Endothelial cell of umbilical vein (primary cell): ENCODE measurements around the gene PTER. TPM values are rescaled to one million over a fixed set of nuclear protein-coding genes. Genes with fewer than 3 reads are reported as not detected.

Source experiments
- BruUV-seq: library from RNA; stranded (reverse); fragments of 400-500 nt; replicated peaks from 2 replicates; lab custom pipeline; 2021; lab: Mats Ljungman, UMichigan
- CTCF ChIA-PET: fragments of 300-600, 350-600 bp; sonication (Branson Sonifier 250); formaldehyde crosslinking; loops from one replicate; lab custom pipeline; 2021; ENCODE audit warnings: antibody characterized with exemption, inconsistent platforms; lab: Charles Lee
- POLR2A ChIA-PET: fragments of 300-600, 350-600 bp; sonication (Branson Sonifier 250); formaldehyde crosslinking; loops from one replicate; lab custom pipeline; 2021; ENCODE audit warnings: antibody characterized with exemption, inconsistent platforms; lab: Charles Lee
- DNase-seq: peaks from one replicate; pipeline ENCODE4 v3.0.0-alpha.2; 2011; ENCODE audit warnings: low read depth, low spot score
- FAIRE-seq: peaks from 2 replicates; lab custom pipeline; 2011; peaks lifted over from hg19 to GRCh38; lab: Jason Lieb, UNC
- H2AFZ ChIP-seq: 2 replicates; pipeline ENCODE4 v1.6.0; 2012; ENCODE audit warnings: low read depth, low read length, control low read depth, inconsistent platforms
- H3K27ac ChIP-seq: 2 replicates; pipeline ENCODE4 v1.5.1; 2011; ENCODE audit warnings: low read depth, mild to moderate bottlenecking, control low read depth, low read length, moderate library complexity; ENCODE audit not compliant: insufficient read depth
- H3K27me3 ChIP-seq, 2 experiments: 2 replicates each; pipeline versions ENCODE4 v1.6.0 to v1.6.1; 2011; ENCODE audit warnings: low read length in 2 of 2, mixed read lengths in 1 of 2; ENCODE audit not compliant: control insufficient read depth in 2 of 2, insufficient read depth in 2 of 2
- H3K36me3 ChIP-seq, 2 experiments: 2 replicates in 1 of 2; 3 replicates in 1 of 2; pipeline ENCODE4 v1.5.1; 2011; ENCODE audit warnings: low read length in 2 of 2, mild to moderate bottlenecking in 1 of 2, moderate library complexity in 1 of 2; ENCODE audit not compliant: control insufficient read depth in 2 of 2, insufficient read depth in 2 of 2; ENCODE audit errors: extremely low read depth in 1 of 2
- H3K4me1 ChIP-seq: 3 replicates; pipeline ENCODE4 v1.5.1; 2011; ENCODE audit warnings: mild to moderate bottlenecking, low read length; ENCODE audit not compliant: control insufficient read depth, insufficient read depth; ENCODE audit errors: extremely low read depth
- H3K4me2 ChIP-seq: 2 replicates; pipeline ENCODE4 v1.6.1; 2011; ENCODE audit warnings: low read length, control low read depth, mixed read lengths; ENCODE audit not compliant: insufficient read depth
- H3K4me3 ChIP-seq, 3 experiments: fragments of 200-600 bp in 1 of 3; sonication (generic), shearing (Covaris generic) in 1 of 3; replicated peaks in 1 of 3; 2 replicates each; pipeline ENCODE4 v1.5.1; 2011 to 2016; ENCODE audit warnings: control low read depth in 3 of 3, low read length in 3 of 3, mild to moderate bottlenecking in 2 of 3, inconsistent platforms in 1 of 3, low read depth in 1 of 3, moderate library complexity in 1 of 3; ENCODE audit not compliant: insufficient read depth in 1 of 3
- H3K79me2 ChIP-seq: 2 replicates; pipeline ENCODE4 v1.6.0; 2012; ENCODE audit warnings: low read length, inconsistent platforms; ENCODE audit not compliant: control insufficient read depth, insufficient read depth
- H3K9ac ChIP-seq: replicated peaks from 2 replicates; pipeline ENCODE3; 2011; ENCODE audit warnings: low read length, control low read depth; ENCODE audit not compliant: insufficient read depth; ENCODE audit errors: extremely low read depth
- H3K9me1 ChIP-seq: replicated peaks from 3 replicates; pipeline ENCODE4 v1.6.0; 2011; ENCODE audit warnings: mild to moderate bottlenecking, low read length; ENCODE audit not compliant: control insufficient read depth, insufficient read depth; ENCODE audit errors: extremely low read depth
- H3K9me3 ChIP-seq: replicated peaks from 2 replicates; pipeline ENCODE4 v1.5.1; 2012; ENCODE audit warnings: low read length, inconsistent platforms; ENCODE audit not compliant: control insufficient read depth, insufficient read depth
- H4K20me1 ChIP-seq: replicated peaks from 2 replicates; pipeline ENCODE3; 2011; ENCODE audit warnings: mild to moderate bottlenecking, low read length; ENCODE audit not compliant: control insufficient read depth, insufficient read depth; ENCODE audit errors: extremely low read depth
- CTCF ChIP-seq, 2 donors: IDR thresholded peaks; 1 replicate in 1 of 2; 2 replicates in 1 of 2; pipeline ENCODE4 v1.5.1; 2011; ENCODE audit warnings: low read length in 2 of 2, mild to moderate bottlenecking in 2 of 2, moderate library complexity in 2 of 2, control low read depth in 1 of 2, inconsistent platforms in 1 of 2, low read depth in 1 of 2; ENCODE audit not compliant: insufficient read depth in 1 of 2; ENCODE audit errors: extremely low read depth in 1 of 2
- EZH2 ChIP-seq: IDR thresholded peaks from 2 replicates; pipeline ENCODE4 v1.6.1; 2012; ENCODE audit warnings: borderline replicate concordance, low read depth, mild to moderate bottlenecking, moderate library complexity, low read length, inconsistent platforms; ENCODE audit not compliant: severe bottlenecking
- FOS ChIP-seq: IDR thresholded peaks from 2 replicates; pipeline ENCODE4 v1.6.1; 2011; ENCODE audit warnings: mild to moderate bottlenecking, low read length, moderate library complexity, borderline replicate concordance; ENCODE audit not compliant: insufficient read depth
- GATA2 ChIP-seq: IDR thresholded peaks from 2 replicates; pipeline ENCODE4 v1.7.0; 2011; ENCODE audit warnings: low read depth, mild to moderate bottlenecking, moderate library complexity, mixed read lengths, low read length; ENCODE audit not compliant: insufficient read length, insufficient read depth
- JUN ChIP-seq: IDR thresholded peaks from 2 replicates; pipeline ENCODE4 v1.6.1; 2011; ENCODE audit warnings: borderline replicate concordance, low read depth; ENCODE audit not compliant: insufficient read length, insufficient read depth
- MAX ChIP-seq: IDR thresholded peaks from 2 replicates; pipeline ENCODE4 v1.6.1; 2011; ENCODE audit not compliant: insufficient read depth, insufficient read length
- MYC ChIP-seq: IDR thresholded peaks from one replicate; pipeline ENCODE4 v1.6.1; 2011; ENCODE audit warnings: mild to moderate bottlenecking, low read depth, low read length
- POLR2A ChIP-seq: IDR thresholded peaks from 2 replicates; pipeline ENCODE4 v1.6.1; 2012; ENCODE audit warnings: low read depth, mild to moderate bottlenecking, control low read depth, low read length
- POLR2AphosphoS5 ChIP-seq: IDR thresholded peaks from 2 replicates; pipeline ENCODE4 v1.6.1; 2012; ENCODE audit warnings: low read depth, mild to moderate bottlenecking, control low read depth, low read length, moderate library complexity; ENCODE audit not compliant: insufficient read depth
- dilution Hi-C: fragments of 300-500 bp; cut with MboI; formaldehyde crosslinking; loops from one replicate; pipeline ENCODE4 v1.15.0; 2019; ENCODE audit warnings: low sequenced_read_pairs; ENCODE audit not compliant: extremely low pct_ligation_motif_present
- intact Hi-C: fragments of 100-400 bp; cut with micrococcal nuclease; formaldehyde crosslinking; loops from one replicate; pipeline ENCODE4 v1.10.0; 2022
- polyA plus RNA-seq, 4 experiments: library from polyadenylated mRNA; depleted of rRNA in 3 of 4; stranded (reverse) in 3 of 4; unstranded in 1 of 4; fragments of >200 nt; gene quantifications; 2 replicates each; pipeline versions ENCODE4 v1.2.1 to v1.2.3, GENCODE V29; 2011 to 2012; ENCODE audit warnings: missing spikeins in 1 of 4
- total RNA-seq: library from RNA; stranded (reverse); gene quantifications from 2 replicates; pipeline ENCODE4 v1.2.3, GENCODE V29; 2021

PTER gene
- total and polyA plus RNA-seq, 2 donors (not counting 3 experiments of a cell fraction or from before 2014, with no cell fraction given): 1.6 to 4.6 TPM

- Histone ChIP-seq H3K9me1 (no peaks in the 10 kb centered on the region), H3K79me2 (no peaks in the 10 kb centered on the region), H3K9ac (no peak overlapping the region), H4K20me1 (no peaks in the 10 kb centered on the region), H3K4me3 (no peak overlapping the region), H3K27me3 (peaks cover 0 to 1% of the 10 kb centered on the region in 2 experiments), H3K36me3 (no peaks in the 10 kb centered on the region), H2AFZ (no peak overlapping the region), H3K4me1 (no peaks in the 10 kb centered on the region), H3K4me2 (no peak overlapping the region), H3K27ac (no peak overlapping the region), H3K9me3 (no peaks in the 10 kb centered on the region)
- DNase-seq (no peak), FAIRE-seq (no peak)
- POLR2A ChIA-PET: no interaction called here
- TF ChIP-seq EZH2: no peak
- TF ChIP-seq CTCF (IDR thresholded peaks at IDR 0.05; ENCODE audit: extremely low read depth in 1 of 2, insufficient read depth in 1 of 2, low read depth in 1 of 2, low read length in 2 of 2): no peak
- BruUV-seq: no TSS peak
- intact Hi-C loops: no loop called here
- dilution Hi-C loops: no loop called here
- CTCF ChIA-PET: no interaction called here
These were observed 40.9 kb downstream of the PTER start for GRCh38 chr10:16477757-16478156.

- Histone ChIP-seq H3K9me1 (no peaks in the 10 kb centered on the region), H3K4me3 (no peak overlapping the region), H3K27ac (no peak overlapping the region), H2AFZ (no peak overlapping the region), H3K36me3 (no peaks in the 10 kb centered on the region), H3K4me2 (no peak overlapping the region), H3K27me3 (peaks cover 0 to 1% of the 10 kb centered on the region in 2 experiments), H3K9ac (no peak overlapping the region), H4K20me1 (no peaks in the 10 kb centered on the region), H3K79me2 (no peaks in the 10 kb centered on the region), H3K9me3 (no peaks in the 10 kb centered on the region), H3K4me1 (no peaks in the 10 kb centered on the region)
- no peak for DNase-seq
- ChIA-PET CTCF (interaction anchor here (0.6 kb wide), 1 partner anchor 31 kb away, joined by 3 read pairs; no protein-coding TSS in a partner anchor), POLR2A (no interaction called here)
- no TSS peak for BruUV-seq
- intact Hi-C loops: no loop called here
- TF ChIP-seq MAX (no peak), JUN (no peak), FOS (no peak), GATA2 (no peak), CTCF (IDR thresholded peaks at IDR 0.05; ENCODE audit: extremely low read depth in 1 of 2, insufficient read depth in 1 of 2, low read depth in 1 of 2, low read length in 2 of 2) (no peak), MYC (no peak), POLR2AphosphoS5 (no peak), EZH2 (no peak), POLR2A (no peak)
- no peak for FAIRE-seq
- dilution Hi-C loops: no loop called here
These were observed 42.0 kb downstream of the PTER start for GRCh38 chr10:16478801-16479200.
